GM23248 (cell line): Measurements from ENCODE around the gene PAQR5.

Experiments used
- EZH2 ChIP-seq: fragments of 200-600 bp; sonication (generic); IDR thresholded peaks from 2 replicates; pipeline ENCODE4 v1.6.1; 2018; ENCODE audit warnings: antibody characterized with exemption, mild to moderate bottlenecking; ENCODE audit not compliant: insufficient read depth, poor library complexity, severe bottlenecking
- EZH2phosphoT487 ChIP-seq: fragments of 200-600 bp; sonication (generic); IDR thresholded peaks from 2 replicates; pipeline ENCODE4 v1.6.1; 2018; ENCODE audit warnings: antibody characterized with exemption, moderate library complexity, mild to moderate bottlenecking, low read depth; ENCODE audit not compliant: insufficient read depth

DNA sequence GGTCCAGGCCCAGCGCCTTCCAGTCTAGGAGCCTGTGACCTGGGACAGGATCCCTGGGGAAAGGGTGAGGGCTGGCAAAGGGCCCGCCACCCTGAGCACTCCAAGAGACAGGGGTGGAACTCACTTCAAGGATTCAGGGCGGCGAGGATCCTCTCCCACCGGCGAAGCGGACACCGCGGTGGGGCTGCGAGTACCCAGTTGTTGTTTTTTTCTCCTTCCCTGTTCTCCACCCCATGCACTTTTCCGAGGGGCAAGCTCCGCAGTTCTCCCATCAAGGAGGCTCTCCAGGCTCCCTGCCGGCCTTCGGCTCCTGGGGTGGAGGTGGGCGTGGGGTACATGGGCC lies 387 bp upstream of the PAQR5 start:
- no peak for TF ChIP-seq EZH2
- TF ChIP-seq EZH2phosphoT487 = no peak
